WERI-Rb-1 (cell line): ENCODE results near the gene KREMEN1.

ENCODE experiments used
- DNase-seq: peaks from one replicate; pipeline ENCODE4 v3.0.0-alpha.2; 2020
- H3K27ac ChIP-seq: fragments of 250-450 bp; sonication (Bioruptor Pico); 2 replicates; pipeline ENCODE4 v1.5.1; 2020; ENCODE audit warnings: mild to moderate bottlenecking, moderate library complexity
- H3K27me3 ChIP-seq: fragments of 250-450 bp; sonication (Bioruptor Pico); 2 replicates; pipeline ENCODE4 v1.5.1; 2021; ENCODE audit warnings: mild to moderate bottlenecking, low read depth, moderate library complexity; ENCODE audit not compliant: insufficient read depth, severe bottlenecking
- H3K36me3 ChIP-seq: fragments of 250-450 bp; sonication (Bioruptor Pico); 2 replicates; pipeline ENCODE4 v1.5.1; 2020; ENCODE audit warnings: mild to moderate bottlenecking, moderate library complexity
- H3K4me3 ChIP-seq: 2 replicates; pipeline ENCODE4 v1.5.1; 2011; ENCODE audit warnings: low read depth, mild to moderate bottlenecking, control low read depth, low read length
- H3K9me3 ChIP-seq: fragments of 250-450 bp; sonication (Bioruptor Pico); 2 replicates; pipeline ENCODE4 v1.5.1; 2021; ENCODE audit warnings: mild to moderate bottlenecking, moderate library complexity; ENCODE audit not compliant: severe bottlenecking
- TF ChIP-seq, protein P1 (sequence below): IDR thresholded peaks from 2 replicates; pipeline ENCODE4 v1.5.1; 2011; ENCODE audit warnings: low read depth, mild to moderate bottlenecking, control low read depth, inconsistent platforms, low read length

The KREMEN1 gene

GRCh38 chr22:29054251-29054767, 18.5 kb upstream of the KREMEN1 start:
- Histone ChIP-seq H3K4me3 (no peak overlapping the region), H3K27me3 (no peaks in the 10 kb centered on the region), H3K27ac (no peak overlapping the region), H3K36me3 (peaks cover 12% of the 10 kb centered on the region), H3K9me3 (no peaks in the 10 kb centered on the region)
- DNase-seq, result no peak
- TF ChIP-seq, protein P1, sequence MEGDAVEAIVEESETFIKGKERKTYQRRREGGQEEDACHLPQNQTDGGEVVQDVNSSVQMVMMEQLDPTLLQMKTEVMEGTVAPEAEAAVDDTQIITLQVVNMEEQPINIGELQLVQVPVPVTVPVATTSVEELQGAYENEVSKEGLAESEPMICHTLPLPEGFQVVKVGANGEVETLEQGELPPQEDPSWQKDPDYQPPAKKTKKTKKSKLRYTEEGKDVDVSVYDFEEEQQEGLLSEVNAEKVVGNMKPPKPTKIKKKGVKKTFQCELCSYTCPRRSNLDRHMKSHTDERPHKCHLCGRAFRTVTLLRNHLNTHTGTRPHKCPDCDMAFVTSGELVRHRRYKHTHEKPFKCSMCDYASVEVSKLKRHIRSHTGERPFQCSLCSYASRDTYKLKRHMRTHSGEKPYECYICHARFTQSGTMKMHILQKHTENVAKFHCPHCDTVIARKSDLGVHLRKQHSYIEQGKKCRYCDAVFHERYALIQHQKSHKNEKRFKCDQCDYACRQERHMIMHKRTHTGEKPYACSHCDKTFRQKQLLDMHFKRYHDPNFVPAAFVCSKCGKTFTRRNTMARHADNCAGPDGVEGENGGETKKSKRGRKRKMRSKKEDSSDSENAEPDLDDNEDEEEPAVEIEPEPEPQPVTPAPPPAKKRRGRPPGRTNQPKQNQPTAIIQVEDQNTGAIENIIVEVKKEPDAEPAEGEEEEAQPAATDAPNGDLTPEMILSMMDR, result no peak

- Histone ChIP-seq H3K36me3 (peaks cover 4% of the 10 kb centered on the region; the same call in 1 of the 2 replicates), H3K27ac (no peak overlapping the region), H3K27me3 (no peaks in the 10 kb centered on the region), H3K9me3 (no peaks in the 10 kb centered on the region), H3K4me3 (no peak overlapping the region)
- peak; percentile 62 for DNase-seq
- TF ChIP-seq, protein P1, result no peak
Measured at GRCh38 chr22:29055192-29055830, 17.5 kb upstream of the KREMEN1 start.

GRCh38 chr22:29056472-29056871, 16.4 kb upstream of the KREMEN1 start:
- no peak for DNase-seq
- no peak overlapping the region for H3K4me3 ChIP-seq
- H3K27ac ChIP-seq, result peak overlapping the region; percentile 57
- TF ChIP-seq, protein P1, result no peak
- H3K9me3 ChIP-seq, result no peaks in the 10 kb centered on the region
- no peaks in the 10 kb centered on the region; the same call in 1 of the 2 replicates for H3K36me3 ChIP-seq
- H3K27me3 ChIP-seq, result no peaks in the 10 kb centered on the region

DNA sequence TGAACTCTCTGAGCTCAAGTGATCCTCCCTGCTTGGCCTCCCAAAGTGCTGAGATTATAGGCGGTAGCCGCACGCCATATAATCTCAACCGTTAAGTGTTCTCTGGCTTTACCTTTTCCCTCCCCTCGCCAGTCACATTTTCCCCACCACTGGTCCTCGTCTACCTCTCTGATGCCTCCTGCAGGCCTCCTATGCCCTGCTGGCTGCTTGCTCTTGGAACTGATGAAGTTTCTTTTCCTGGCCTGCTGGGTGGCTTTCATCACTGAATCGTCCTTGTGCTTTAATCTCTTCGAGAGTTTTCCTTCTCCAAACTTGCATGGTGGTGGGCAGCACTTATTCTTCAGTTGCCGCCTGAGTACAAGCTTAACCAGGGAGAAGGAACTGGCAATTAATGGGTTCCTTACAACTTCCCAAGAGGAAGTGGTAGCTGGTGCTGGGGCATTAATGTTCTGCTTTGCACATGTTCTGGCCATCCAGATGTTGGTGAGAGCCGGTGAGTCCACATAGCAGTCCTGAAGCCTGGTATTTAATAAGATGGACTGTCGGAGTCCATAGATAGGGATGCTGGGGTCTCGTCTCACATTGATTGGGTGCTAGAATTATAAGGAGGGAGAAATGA, 12.5 kb upstream of the KREMEN1 start:
- Histone ChIP-seq H3K4me3 (no peak overlapping the region), H3K27ac (no peak overlapping the region), H3K36me3 (no peaks in the 10 kb centered on the region), H3K9me3 (no peaks in the 10 kb centered on the region), H3K27me3 (no peaks in the 10 kb centered on the region)
- no peak for DNase-seq
- TF ChIP-seq, protein P1, result no peak

- no peak overlapping the region for H3K4me3 ChIP-seq
- DNase-seq, result no peak
- TF ChIP-seq, protein P1, result no peak
Measured at GRCh38 chr22:29060931-29061330, 11.9 kb upstream of the KREMEN1 start.

More at GRCh38 chr22:29060931-29061330, 11.9 kb upstream of the KREMEN1 start:
- no peaks in the 10 kb centered on the region for H3K9me3 ChIP-seq
- no peaks in the 10 kb centered on the region for H3K36me3 ChIP-seq
- no peak overlapping the region for H3K27ac ChIP-seq
- H3K27me3 ChIP-seq, result no peaks in the 10 kb centered on the region
